GM12878 (cell line): ENCODE data around the gene DNAJC13. TPM values are rescaled to one million over a fixed set of nuclear protein-coding genes. Genes with fewer than 3 reads are reported as not detected.

ENCODE experiments used
- ATAC-seq: fragments of 200-7000 bp; cut with Tn5 transposase; 3 replicates; pipeline ENCODE4 v1.9.1; 2020; ENCODE audit warnings: mild to moderate bottlenecking, moderate library complexity
- BruUV-seq: library from RNA; stranded (reverse); fragments of 400-500 nt; replicated peaks from 2 replicates; lab custom pipeline; 2021; lab: Mats Ljungman, UMichigan
- CTCF ChIA-PET: fragments of 300-600 bp; sonication (Branson Sonifier 250); formaldehyde crosslinking; extraction: SDS; loops from one replicate; lab custom pipeline; 2021; ENCODE audit warnings: inconsistent platforms; lab: Yijun Ruan, JAX
- POLR2A ChIA-PET: fragments of 350-600 bp; formaldehyde crosslinking; extraction: SDS; loops from one replicate; lab custom pipeline; 2021; ENCODE audit warnings: inconsistent platforms; lab: Charles Lee
- RAD21 ChIA-PET: fragments of 300-600 bp; sonication (Branson Sonifier 250); formaldehyde crosslinking; loops from one replicate; lab custom pipeline; 2023; ENCODE audit warnings: antibody characterized with exemption; ENCODE audit not compliant: unreplicated experiment; lab: Charles Lee
- SMC1A ChIA-PET: fragments of 300-600 bp; sonication (Branson Sonifier 250); formaldehyde crosslinking; loops from one replicate; lab custom pipeline; 2023; ENCODE audit not compliant: unreplicated experiment, uncharacterized antibody; lab: Charles Lee
- DNase-seq: peaks from one replicate; pipeline ENCODE4 v3.0.0-alpha.2; 2011; ENCODE audit warnings: low read depth, low spot score
- FAIRE-seq: peaks from 3 replicates; lab custom pipeline; 2011; peaks lifted over from hg19 to GRCh38; lab: Jason Lieb, UNC
- H2AFZ ChIP-seq: 2 replicates; pipeline ENCODE4 v1.6.0; 2011; ENCODE audit warnings: low read depth, low read length, control low read depth; ENCODE audit not compliant: control insufficient read depth
- H3K27ac ChIP-seq: 2 replicates; pipeline ENCODE4 v1.5.1; 2011; ENCODE audit warnings: control low read depth; ENCODE audit not compliant: control insufficient read depth, insufficient read depth
- H3K27me3 ChIP-seq, 2 experiments: replicated peaks in 1 of 2; 2 replicates each; pipeline versions ENCODE4 v1.6.0 to v1.6.1; 2011; ENCODE audit warnings: low read length in 1 of 2; ENCODE audit not compliant: control insufficient read depth in 2 of 2, insufficient read depth in 2 of 2
- H3K36me3 ChIP-seq, 2 experiments: 2 replicates each; pipeline ENCODE4 v1.5.1; 2011; ENCODE audit warnings: low read length in 1 of 2; ENCODE audit not compliant: control insufficient read depth in 2 of 2, insufficient read depth in 2 of 2
- H3K4me1 ChIP-seq: 2 replicates; pipeline ENCODE4 v1.6.1; 2011; ENCODE audit warnings: mild to moderate bottlenecking, low read length, moderate library complexity, mixed read lengths; ENCODE audit not compliant: control insufficient read depth, insufficient read depth
- H3K4me2 ChIP-seq: 2 replicates; pipeline ENCODE4 v1.6.0; 2011; ENCODE audit warnings: control low read depth; ENCODE audit not compliant: control insufficient read depth, insufficient read depth
- H3K4me3 ChIP-seq: fragments of 200-600 bp; sonication (generic); 2 replicates; pipeline ENCODE4 v1.5.1; 2016
- H3K79me2 ChIP-seq: 2 replicates; pipeline ENCODE4 v1.6.0; 2011; ENCODE audit warnings: low read length; ENCODE audit not compliant: control insufficient read depth, insufficient read depth
- H3K9ac ChIP-seq: 2 replicates; pipeline ENCODE4 v1.8.0; 2011; ENCODE audit warnings: low read length, control low read depth, mixed read lengths; ENCODE audit not compliant: control insufficient read depth, insufficient read depth
- H3K9me3 ChIP-seq: replicated peaks from 3 replicates; pipeline ENCODE4 v1.5.1; 2011; ENCODE audit warnings: mild to moderate bottlenecking, low read length; ENCODE audit not compliant: control insufficient read depth, insufficient read depth
- H4K20me1 ChIP-seq: 2 replicates; pipeline ENCODE4 v1.6.0; 2011; ENCODE audit not compliant: control insufficient read depth, insufficient read depth
- CBFB ChIP-seq: IDR thresholded peaks from 2 replicates; pipeline ENCODE4 v1.6.1; 2016; ENCODE audit warnings: antibody characterized with exemption, low read depth
- CHD2 ChIP-seq: IDR thresholded peaks from 2 replicates; pipeline ENCODE4 v1.6.1; 2011; ENCODE audit warnings: low read depth, low read length, improper control_type of control experiment, borderline replicate concordance
- CREM ChIP-seq: IDR thresholded peaks from 2 replicates; pipeline ENCODE4 v1.6.1; 2014; ENCODE audit warnings: antibody characterized with exemption, low read depth
- ETV6 ChIP-seq, 2 experiments: fragments of 450-650 bp in 1 of 2; IDR thresholded peaks in 1 of 2; conservative IDR thresholded peaks in 1 of 2; 2 replicates each; pipeline ENCODE4 v1.6.1; 2014; ENCODE audit warnings: antibody characterized with exemption in 1 of 2, borderline replicate concordance in 1 of 2, low read depth in 1 of 2, mild to moderate bottlenecking in 1 of 2, moderate library complexity in 1 of 2
- HDAC2 ChIP-seq: fragments of 200-600 bp; sonication (generic); IDR thresholded peaks from 2 replicates; pipeline ENCODE4 v1.6.1; 2017
- MEF2A ChIP-seq: IDR thresholded peaks from 2 replicates; pipeline ENCODE4 v1.6.1; 2011; ENCODE audit warnings: low read depth, mild to moderate bottlenecking, low read length, moderate library complexity; ENCODE audit not compliant: insufficient read depth
- NFXL1 ChIP-seq: fragments of 450-650 bp; IDR thresholded peaks from 2 replicates; pipeline ENCODE4 v1.6.1; 2017; ENCODE audit warnings: antibody characterized with exemption, mild to moderate bottlenecking, borderline replicate concordance
- RAD51 ChIP-seq: fragments of 450-650 bp; IDR thresholded peaks from 2 replicates; pipeline ENCODE4 v1.6.1; 2016; ENCODE audit warnings: moderate library complexity, mild to moderate bottlenecking, inconsistent platforms
- SMARCA5 ChIP-seq: fragments of 450-650 bp; IDR thresholded peaks from 2 replicates; pipeline ENCODE4 v1.6.1; 2017; ENCODE audit warnings: mild to moderate bottlenecking
- TBL1XR1 ChIP-seq: IDR thresholded peaks from 2 replicates; pipeline ENCODE4 v1.6.1; 2012; ENCODE audit warnings: low read depth, low read length, improper control_type of control experiment
- YY1 ChIP-seq: IDR thresholded peaks from 2 replicates; pipeline ENCODE4 v1.6.1; 2011; ENCODE audit warnings: low read depth, mild to moderate bottlenecking, low read length
- ZSCAN29 ChIP-seq: fragments of 450-650 bp; IDR thresholded peaks from 2 replicates; pipeline ENCODE4 v1.6.1; 2017; ENCODE audit warnings: mild to moderate bottlenecking, moderate library complexity
- WGBS: methylation state at CpG from one replicate; pipeline ENCODE4 v1.1.6; 2016; ENCODE audit warnings: low lambda C conversion rate; ENCODE audit not compliant: insufficient replicate concordance, insufficient coverage; ENCODE audit errors: missing lambda C conversion rate; 5-methylcytosine and 5-hydroxymethylcytosine counted together
- in situ Hi-C: fragments of 300-500 bp; cut with MboI; formaldehyde crosslinking; loops from 9 replicates; pipeline ENCODE4 v1.14.3; 2018; ENCODE audit warnings: mixed read lengths
- intact Hi-C: fragments of 100-400 bp; cut with micrococcal nuclease; formaldehyde crosslinking; loops from one replicate; pipeline ENCODE4 v1.14.2; 2022; ENCODE audit not compliant: unreplicated experiment
- polyA plus RNA-seq, 11 experiments: library from polyadenylated mRNA; depleted of rRNA in 4 of 11; unstranded in 6 of 11; stranded (reverse) in 5 of 11; fragments of >200 nt; fragmentation: Nextera tagmentation in 4 of 11; fragmentation: Illumina TruSeq in 1 of 11; extraction: Ambion mirVana in 4 of 11; extraction: Trizol in 1 of 11; gene quantifications; 1 replicate in 1 of 11; 2 replicates in 10 of 11; pipeline versions ENCODE4 v1.2.1 to v1.2.3, GENCODE V29; 2011 to 2016; ENCODE audit warnings: inconsistent platforms in 2 of 11, missing spikeins in 2 of 11, low read depth in 1 of 11
- total RNA-seq, 4 experiments: library from RNA; depleted of rRNA in 3 of 4; stranded (reverse); fragments of >200 nt in 3 of 4; fragmentation: Illumina TruSeq in 1 of 4; extraction: Trizol in 1 of 4; gene quantifications; 2 replicates each; pipeline versions ENCODE4 v1.2.1 to v1.2.3, GENCODE V29; 2013 to 2021

The DNAJC13 gene
- total and polyA plus RNA-seq, 10 of the 15 experiments (the other 5 are each of a cell fraction or from before 2014, with no cell fraction given): 8.3 to 33.9 (median 17.0) TPM

DNA sequence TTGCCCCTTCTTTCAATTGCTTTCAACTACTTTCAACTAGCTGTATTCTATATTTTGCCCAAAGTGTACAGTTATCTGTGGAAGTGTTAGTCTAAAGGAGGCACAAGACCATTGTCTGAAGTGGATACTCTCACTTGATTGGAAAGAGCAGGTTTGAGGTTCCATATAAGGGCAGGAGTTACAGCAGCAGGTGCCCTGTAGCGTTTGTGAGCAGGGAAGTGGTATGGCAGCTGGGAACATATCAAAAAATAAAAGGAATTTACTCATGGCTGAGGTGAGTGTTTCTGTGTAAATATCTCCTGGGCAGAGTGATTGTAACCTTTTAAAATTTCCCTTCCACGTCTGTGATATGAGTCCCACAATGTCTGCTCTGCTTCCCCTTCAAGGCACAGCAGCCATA, 38.5 kb upstream of the DNAJC13 start:
- Histone ChIP-seq H3K9me3 (peaks cover 5% of the 10 kb centered on the region; the same call in 2 of the 3 replicates), H3K4me2 (no peak overlapping the region), H3K36me3 (no peaks in the 10 kb centered on the region), H3K27me3 (no peaks in the 10 kb centered on the region), H3K27ac (no peak overlapping the region; the same call in 1 of the 2 replicates), H3K9ac (no peak overlapping the region), H3K79me2 (no peaks in the 10 kb centered on the region), H3K4me3 (no peak overlapping the region), H2AFZ (no peak overlapping the region), H3K4me1 (peaks cover 4% of the 10 kb centered on the region; the same call in 1 of the 2 replicates), H4K20me1 (no peaks in the 10 kb centered on the region)
- intact Hi-C loops (no loop called here), in situ Hi-C loops (no loop called here)
- SMC1A ChIA-PET: no interaction called here
- no peak for DNase-seq
- no peak for FAIRE-seq
- ATAC-seq: no peak; the same call in 2 of the 3 replicates
- TF ChIP-seq YY1 (no peak), ZSCAN29 (no peak), CBFB (no peak), SMARCA5 (no peak), CREM (no peak), RAD51 (no peak), CHD2 (no peak)
- WGBS: 0% methylated on average over 2 of the region's 2 CpGs
- POLR2A ChIA-PET: interaction anchor here (0.7 to 1.2 kb wide), 2 partner anchors 17 to 1096 kb away, joined by 3 to 4 read pairs; no protein-coding TSS in a partner anchor
- no TSS peak for BruUV-seq
- CTCF ChIA-PET: no interaction called here
- RAD21 ChIA-PET: no interaction called here

DNA sequence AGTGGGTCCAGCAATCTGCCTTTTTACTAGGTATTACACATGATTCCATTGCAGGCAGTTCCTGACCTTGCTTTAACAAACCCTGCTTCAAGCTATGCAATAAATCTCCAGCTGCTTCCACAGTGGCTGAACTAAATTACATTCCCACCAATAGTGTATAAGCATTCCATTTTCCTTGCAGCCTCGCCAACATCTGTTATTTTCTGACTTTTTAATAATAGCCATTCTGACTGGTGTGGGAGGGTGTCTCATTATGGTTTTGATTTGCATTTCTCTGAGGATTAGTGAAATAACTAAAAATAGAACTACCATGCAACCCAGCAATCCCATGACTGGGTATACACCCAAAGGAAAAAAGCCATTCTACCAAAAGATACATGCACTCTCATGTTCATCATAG, 36.4 kb upstream of the DNAJC13 start:
- peak overlapping the region; percentile 22; the same call in 1 of the 2 replicates for H3K4me2 ChIP-seq
- in situ Hi-C loops (no loop called here), intact Hi-C loops (no loop called here)
- ChIA-PET CTCF (interaction anchor here (1.0 kb wide), 1 partner anchor 12 kb away, joined by 3 read pairs; no protein-coding TSS in a partner anchor), RAD21 (no interaction called here), SMC1A (interaction anchor here (0.8 kb wide), 1 partner anchor 17 kb away, joined by 3 read pairs; no protein-coding TSS in a partner anchor), POLR2A (no interaction called here)
- no peak overlapping the region for H3K9ac ChIP-seq
- peaks cover 5% of the 10 kb centered on the region; the same call in 2 of the 3 replicates for H3K9me3 ChIP-seq
- DNase-seq: no peak
- ATAC-seq: no peak
- TF ChIP-seq TBL1XR1: no peak
- TF ChIP-seq NFXL1: no peak
- 0 out of 2 replicates have a peak, but pooled peaks have one; percentile 24 for TF ChIP-seq MEF2A
- TF ChIP-seq ETV6 (conservative IDR thresholded peaks at IDR 0.05 in 1 of 2, IDR thresholded peaks at IDR 0.05 in 1 of 2; ENCODE audit: borderline replicate concordance in 1 of 2, low read depth in 1 of 2): no peak
- no peak for TF ChIP-seq HDAC2
- peaks cover 4% of the 10 kb centered on the region; the same call in 1 of the 2 replicates for H3K4me1 ChIP-seq
- 0% methylated on average over 1 of the region's 1 CpG for WGBS
- no peaks in the 10 kb centered on the region for H3K79me2 ChIP-seq
- no peak overlapping the region for H2AFZ ChIP-seq
- H3K4me3 ChIP-seq: no peak overlapping the region
- BruUV-seq: no TSS peak
- H3K36me3 ChIP-seq: no peaks in the 10 kb centered on the region
- no peaks in the 10 kb centered on the region for H4K20me1 ChIP-seq
- no peak overlapping the region for H3K27ac ChIP-seq
- no peak for FAIRE-seq
- no peaks in the 10 kb centered on the region for H3K27me3 ChIP-seq
